Astrocyte (in vitro differentiated cells and primary cell): Measurements from ENCODE around the gene UBE2U.

Experiments
- EZH2 ChIP-seq: IDR thresholded peaks from 2 replicates; pipeline ENCODE4 v1.6.1; 2012; ENCODE audit warnings: mild to moderate bottlenecking, low read length, inconsistent platforms; ENCODE audit not compliant: insufficient read depth
- TF ChIP-seq, protein P1 (sequence below): IDR thresholded peaks from 2 replicates; pipeline ENCODE4 v1.5.1; 2011; ENCODE audit warnings: low read depth, mild to moderate bottlenecking, inconsistent platforms, low read length, moderate library complexity; ENCODE audit not compliant: insufficient read depth

DNA sequence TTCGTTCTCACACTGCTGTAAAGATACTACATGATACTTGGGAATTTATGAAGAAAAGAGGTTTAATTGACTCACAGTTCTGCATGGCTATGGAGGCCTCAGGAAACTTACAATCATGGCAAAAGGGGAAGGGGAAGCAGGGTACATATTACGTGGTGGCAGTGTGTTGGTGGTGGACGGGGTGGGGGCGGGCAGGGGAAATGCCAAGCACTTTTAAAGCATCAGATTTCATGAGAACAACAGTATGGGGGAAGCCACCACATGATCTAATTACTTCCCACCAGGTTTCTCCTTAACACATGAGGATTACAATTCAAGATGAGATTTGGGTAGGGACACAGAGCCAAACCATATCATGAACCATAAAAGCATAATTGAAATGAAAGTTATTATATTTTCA is 88.5 kb downstream of the UBE2U start:
- TF ChIP-seq, protein P1, sequence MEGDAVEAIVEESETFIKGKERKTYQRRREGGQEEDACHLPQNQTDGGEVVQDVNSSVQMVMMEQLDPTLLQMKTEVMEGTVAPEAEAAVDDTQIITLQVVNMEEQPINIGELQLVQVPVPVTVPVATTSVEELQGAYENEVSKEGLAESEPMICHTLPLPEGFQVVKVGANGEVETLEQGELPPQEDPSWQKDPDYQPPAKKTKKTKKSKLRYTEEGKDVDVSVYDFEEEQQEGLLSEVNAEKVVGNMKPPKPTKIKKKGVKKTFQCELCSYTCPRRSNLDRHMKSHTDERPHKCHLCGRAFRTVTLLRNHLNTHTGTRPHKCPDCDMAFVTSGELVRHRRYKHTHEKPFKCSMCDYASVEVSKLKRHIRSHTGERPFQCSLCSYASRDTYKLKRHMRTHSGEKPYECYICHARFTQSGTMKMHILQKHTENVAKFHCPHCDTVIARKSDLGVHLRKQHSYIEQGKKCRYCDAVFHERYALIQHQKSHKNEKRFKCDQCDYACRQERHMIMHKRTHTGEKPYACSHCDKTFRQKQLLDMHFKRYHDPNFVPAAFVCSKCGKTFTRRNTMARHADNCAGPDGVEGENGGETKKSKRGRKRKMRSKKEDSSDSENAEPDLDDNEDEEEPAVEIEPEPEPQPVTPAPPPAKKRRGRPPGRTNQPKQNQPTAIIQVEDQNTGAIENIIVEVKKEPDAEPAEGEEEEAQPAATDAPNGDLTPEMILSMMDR = no peak
- no peak for TF ChIP-seq EZH2
